ENCODE measurements around the gene NME4.

NME4 gene

DNA sequence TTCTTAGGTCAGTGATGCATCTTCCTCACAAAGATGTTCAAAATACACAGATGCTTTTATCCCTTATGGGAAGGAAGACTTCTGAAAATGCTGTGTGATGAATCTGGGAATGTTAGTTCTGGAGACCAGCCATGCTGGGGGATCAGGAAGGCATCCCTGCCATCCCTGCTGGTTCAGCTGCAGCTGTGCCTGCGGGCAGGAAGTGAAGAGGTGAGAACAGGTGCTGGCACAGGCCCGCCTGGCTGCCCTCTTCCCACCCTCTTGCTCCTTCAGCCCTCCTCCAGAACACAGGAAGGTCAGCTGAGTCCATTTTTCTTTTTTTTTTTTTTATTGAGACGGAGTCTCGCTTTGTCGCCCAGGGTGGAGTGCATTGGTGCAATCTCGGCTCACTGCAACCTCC, 43.6 kb downstream of the NME4 start:
- no peak for DNase-seq

DNA sequence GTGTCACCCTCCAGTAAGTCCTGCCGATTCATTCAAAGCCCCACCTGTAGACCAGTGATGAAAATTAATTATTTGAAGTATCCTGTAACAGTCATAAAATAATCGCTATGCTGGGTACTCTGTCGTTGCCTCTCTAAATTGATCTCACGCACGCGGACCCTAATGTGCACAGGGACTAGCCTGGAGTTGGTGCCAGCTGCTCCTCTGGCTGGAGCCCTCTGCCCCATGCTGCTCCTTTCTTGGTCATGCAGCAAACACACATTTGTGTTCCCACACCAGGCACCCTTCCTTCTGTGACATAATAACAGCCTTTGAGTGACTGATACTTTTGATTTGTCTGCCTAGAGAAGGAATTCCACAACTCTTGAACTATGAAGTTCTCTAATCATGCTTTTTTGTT, 44.4 kb downstream of the NME4 start:
- no peak for DNase-seq

GRCh38 chr16:442976-443375, 46.0 kb downstream of the NME4 start:
- no peak for DNase-seq

DNA sequence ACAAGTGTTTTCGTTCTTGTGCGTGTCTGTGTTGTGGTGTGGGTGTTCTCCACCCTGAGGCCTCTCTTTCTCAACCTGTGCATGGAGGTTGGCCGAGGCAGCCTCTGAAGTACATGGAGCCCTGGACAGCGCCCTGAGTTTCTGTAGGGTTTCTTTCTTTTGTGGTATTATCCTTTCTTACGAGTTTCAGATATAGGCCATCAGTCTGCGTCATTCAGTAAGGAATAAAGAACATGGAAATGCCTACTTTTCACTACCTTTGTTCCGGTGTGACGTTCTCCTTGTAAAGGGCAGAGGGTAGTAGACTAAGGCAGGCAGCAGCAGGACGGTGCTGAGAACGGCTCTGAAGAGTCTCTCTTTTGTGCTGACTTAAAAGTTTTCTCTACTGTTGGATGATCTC, 47.0 kb downstream of the NME4 start:
- no peak for DNase-seq

GRCh38 chr16:445566-445965, 48.6 kb downstream of the NME4 start:
- no peak for DNase-seq
